NCI-H510A treated with DMSO at 0.1 percent for 48 hours (cell line): ENCODE results near the gene DHX36.

Experiments
- DNase-seq: peaks from one replicate; lab custom pipeline; 2025; lab: John Stamatoyannopoulos, UW

Gene DHX36

DNA sequence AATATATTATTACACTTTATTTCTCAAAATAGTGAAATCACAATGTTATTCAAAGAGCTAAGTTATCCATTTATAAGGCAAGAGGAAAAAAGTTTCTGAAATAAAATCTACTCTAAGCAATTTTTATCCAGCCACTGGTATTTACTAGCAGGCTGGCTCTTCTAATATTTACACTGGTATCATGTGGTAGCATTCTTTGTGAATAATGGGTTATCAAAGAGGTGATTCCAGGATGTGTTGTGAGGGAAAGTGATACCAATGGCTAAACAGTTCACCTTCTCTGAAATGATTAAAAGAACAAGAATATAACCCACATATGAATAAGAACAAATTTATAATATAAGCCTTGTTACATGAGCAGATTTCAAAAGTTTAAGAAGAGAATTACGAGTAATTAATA, 44.1 kb downstream of the DHX36 start:
- DNase-seq, result no peak

- no peak for DNase-seq
These were observed 48.3 kb downstream of the DHX36 start for GRCh38 chr3:154275965-154276364.

GRCh38 chr3:154275292-154275691, 49.0 kb downstream of the DHX36 start:
- DNase-seq, result no peak

DNA sequence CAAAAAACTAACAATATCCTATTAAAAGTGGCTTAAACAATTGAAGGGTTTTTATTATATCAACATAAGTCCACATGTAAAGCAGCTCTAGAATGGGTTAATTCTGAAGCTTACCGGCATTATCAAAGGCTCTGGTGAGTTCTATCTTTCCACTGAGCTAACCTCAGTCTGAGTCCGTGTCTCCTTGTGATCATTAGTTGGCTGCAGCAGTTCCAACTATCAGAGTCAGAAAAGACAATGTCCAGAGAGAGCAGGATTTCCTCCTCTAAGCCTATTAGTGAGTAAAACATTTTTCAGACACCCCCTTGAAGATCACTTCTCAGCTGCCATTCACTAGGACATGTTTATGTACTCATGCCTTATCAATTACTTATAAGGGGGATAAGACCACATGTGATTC, 49.9 kb downstream of the DHX36 start:
- no peak for DNase-seq

DNA sequence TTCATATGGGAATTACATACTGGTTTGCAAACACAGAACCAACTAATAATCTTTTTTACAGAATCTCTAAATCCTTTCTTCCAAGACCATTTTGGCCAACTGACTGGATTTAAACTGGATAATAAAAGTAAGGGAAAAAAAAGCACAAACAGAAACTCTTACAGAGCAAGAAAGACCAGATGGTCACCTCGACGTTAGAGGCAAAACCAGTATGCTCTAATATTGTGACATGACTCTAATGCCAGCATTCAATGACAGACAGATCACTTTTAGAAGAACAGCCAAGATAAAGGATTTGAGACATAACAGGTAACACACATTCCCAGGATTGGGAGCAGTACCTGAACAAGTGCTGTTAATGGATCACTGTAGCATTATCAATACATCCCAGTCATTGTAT, 50.9 kb downstream of the DHX36 start:
- no peak for DNase-seq

- DNase-seq, result no peak
These were observed 69.8 kb downstream of the DHX36 start for GRCh38 chr3:154254527-154254926.

GRCh38 chr3:154252759-154253638, 71.3 kb downstream of the DHX36 start:
- DNase-seq, result peak; percentile 70

DNA sequence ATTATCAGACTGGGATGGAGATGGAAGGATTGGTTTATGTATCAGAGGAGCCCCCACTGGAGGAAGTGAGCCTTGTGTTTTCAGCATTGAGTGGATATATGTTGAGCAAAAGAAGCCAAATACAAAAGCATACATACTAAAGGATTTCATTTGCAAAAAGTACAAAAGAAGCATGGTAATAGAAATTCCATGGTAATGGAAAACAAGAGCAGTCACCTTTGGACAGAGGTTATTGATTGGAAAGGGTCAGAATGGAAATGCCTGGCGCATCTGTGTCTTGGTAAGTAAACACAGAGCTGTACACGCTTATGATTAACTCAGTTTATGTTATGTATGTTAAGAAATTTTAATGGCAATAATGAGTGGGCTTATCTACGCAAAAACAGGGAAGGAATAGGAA, 72.7 kb downstream of the DHX36 start:
- DNase-seq, result no peak

- no peak for DNase-seq
These were observed 74.0 kb downstream of the DHX36 start for GRCh38 chr3:154250291-154250690.

GRCh38 chr3:154247806-154248415, 76.4 kb downstream of the DHX36 start:
- no peak for DNase-seq

DNA sequence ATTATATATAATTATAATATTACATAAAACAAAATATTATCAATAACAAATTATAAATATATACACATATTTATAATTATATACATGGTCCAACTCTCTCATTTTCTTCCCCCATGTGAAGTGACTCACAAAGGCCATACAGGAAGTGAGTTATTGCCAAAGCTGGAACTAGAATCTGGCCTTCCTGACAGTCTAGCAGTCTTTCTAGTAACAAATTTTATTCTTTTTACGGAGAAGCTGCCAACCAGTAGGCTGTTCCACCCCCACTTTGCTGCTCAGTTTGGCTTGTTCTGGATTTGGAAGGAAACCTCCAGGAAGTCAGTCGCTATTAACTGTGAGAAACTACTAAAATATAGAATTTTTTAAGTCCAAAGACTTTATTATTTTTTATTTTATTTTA, 79.6 kb downstream of the DHX36 start:
- DNase-seq, result no peak

DNA sequence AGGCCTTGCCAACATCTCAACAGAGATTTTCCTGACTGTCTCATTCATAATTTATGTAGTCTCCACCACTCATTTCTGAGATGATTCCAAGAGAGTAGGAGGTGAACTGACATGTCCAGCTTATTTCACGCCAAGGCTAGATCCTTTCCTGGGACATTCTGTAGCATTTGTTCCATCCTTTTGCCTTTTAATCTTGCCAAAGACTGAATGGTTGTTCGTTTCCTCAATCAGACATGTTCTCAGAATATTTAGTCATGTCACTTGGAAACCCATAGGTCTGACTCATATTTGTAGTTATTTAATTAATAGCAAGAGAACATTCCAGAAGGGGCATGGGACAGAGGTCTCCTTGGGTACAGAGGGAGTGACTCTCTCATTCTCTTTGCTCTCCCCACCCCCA, 80.9 kb downstream of the DHX36 start:
- no peak for DNase-seq

DNA sequence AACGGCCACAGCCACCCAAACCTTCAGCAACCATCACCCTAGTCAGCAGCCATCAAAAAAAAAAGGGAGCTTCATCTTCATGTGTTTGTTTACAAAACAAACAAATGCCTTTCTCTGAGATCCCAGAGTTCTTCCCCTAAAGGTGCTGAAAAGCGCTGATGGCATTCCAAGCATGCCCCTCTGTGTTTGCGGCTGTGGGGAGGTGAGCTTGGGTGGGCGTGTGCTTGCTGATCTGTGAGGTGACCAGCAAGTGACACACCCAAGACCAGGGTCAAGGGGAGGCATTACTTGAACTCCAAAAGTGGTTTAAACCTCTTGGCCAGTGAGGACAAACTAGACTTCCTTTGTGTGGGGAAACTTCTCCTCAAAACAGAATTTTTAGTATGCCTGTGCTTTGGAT, 81.5 kb downstream of the DHX36 start:
- DNase-seq, result no peak

DNA sequence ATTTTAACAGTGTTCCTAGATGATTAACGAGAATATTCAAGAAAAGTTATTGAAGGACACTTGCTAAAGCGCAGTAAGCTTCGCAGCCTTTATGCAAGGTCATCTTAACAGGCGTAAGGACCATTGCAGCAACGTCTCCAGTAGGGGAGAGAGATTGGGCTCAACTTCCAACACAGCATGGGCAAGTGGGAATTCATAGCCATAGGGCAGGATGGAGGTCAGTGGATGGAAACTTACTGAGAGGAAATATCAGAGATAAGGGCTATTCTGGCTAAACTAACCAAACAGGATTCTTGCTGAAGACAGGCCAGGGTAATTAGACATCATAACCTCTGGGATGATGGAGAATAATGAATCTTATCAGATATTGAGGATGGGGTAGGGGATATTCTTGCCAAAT, 82.8 kb downstream of the DHX36 start:
- no peak for DNase-seq

DNA sequence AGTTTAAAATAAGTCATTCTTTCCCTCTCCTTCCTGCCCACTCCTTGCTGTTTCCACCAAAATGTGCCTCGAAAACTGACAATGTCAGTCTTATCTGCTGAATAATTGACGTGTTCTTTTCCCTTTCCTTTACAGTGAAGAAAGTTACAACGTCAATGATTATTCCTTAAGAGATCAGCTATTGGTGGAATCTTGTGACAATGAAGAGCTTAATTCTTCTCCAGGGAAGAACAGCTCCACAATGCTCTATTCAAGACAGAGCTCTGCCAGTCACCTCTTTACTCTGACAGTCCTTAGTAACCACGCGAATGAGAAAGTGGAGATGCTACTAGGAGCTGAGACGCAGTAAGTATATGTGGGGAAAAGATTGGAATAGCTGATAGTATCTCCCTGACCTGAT, 84.1 kb downstream of the DHX36 start:
- no peak for DNase-seq

- no peak for DNase-seq
These were observed 88.0 kb downstream of the DHX36 start for GRCh38 chr3:154236331-154236730.

- DNase-seq, result no peak
These were observed 89.0 kb downstream of the DHX36 start for GRCh38 chr3:154235330-154235729.

- DNase-seq, result no peak
These were observed 95.1 kb downstream of the DHX36 start for GRCh38 chr3:154229217-154229590.

DNA sequence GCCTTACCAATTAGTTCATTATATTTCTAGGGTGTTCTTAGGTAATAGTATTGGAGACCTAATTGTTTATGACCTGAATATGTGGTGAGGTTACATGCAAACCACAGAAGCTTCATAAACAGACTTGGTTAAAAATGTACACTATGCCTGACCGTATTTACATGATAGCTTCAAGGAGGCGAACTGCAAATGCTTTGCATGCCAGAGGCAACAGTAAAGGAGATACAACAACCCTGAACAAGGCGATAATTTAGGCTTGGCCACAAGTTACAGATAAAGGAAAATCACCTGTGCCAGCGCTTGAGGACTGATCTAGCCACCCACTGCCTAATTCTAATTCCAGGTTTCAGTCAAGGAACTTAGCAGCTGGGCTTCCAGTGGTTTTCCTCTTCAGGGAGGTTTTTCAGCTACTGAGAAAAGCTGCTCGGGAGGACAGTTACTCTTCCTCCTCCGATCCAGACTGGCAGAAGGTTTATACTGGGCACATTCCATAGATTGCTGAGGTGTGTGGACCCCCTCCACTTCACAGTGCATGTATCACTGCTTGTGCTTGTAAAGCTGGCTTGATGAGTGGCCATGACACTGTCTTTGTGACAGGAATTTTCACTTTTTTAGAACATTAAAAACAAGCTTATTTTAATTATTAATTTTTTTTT, 95.6 kb downstream of the DHX36 start:
- no peak for DNase-seq

- DNase-seq, result no peak
These were observed 96.8 kb downstream of the DHX36 start for GRCh38 chr3:154227531-154227930.

- no peak for DNase-seq
These were observed 98.8 kb downstream of the DHX36 start for GRCh38 chr3:154225536-154225935.

DNA sequence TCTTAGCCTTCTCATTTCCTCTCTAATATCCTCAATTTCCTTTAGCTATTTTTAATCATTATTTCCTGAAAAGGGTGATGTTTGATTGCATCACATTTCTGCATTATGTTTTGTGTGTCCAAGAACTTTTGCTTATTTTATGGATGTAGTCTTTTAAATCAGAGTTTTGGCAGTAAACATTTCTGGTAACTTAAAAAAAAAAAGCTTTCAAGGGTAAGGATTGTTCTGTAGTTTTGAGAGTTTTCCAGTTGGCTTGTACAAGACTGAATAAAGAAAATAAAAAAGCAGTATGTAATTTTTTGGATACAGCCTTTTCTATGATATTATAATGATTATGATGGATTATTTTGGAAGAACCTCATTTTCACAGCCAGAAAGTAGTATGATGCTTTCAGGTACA, 99.4 kb downstream of the DHX36 start:
- no peak for DNase-seq

DNA sequence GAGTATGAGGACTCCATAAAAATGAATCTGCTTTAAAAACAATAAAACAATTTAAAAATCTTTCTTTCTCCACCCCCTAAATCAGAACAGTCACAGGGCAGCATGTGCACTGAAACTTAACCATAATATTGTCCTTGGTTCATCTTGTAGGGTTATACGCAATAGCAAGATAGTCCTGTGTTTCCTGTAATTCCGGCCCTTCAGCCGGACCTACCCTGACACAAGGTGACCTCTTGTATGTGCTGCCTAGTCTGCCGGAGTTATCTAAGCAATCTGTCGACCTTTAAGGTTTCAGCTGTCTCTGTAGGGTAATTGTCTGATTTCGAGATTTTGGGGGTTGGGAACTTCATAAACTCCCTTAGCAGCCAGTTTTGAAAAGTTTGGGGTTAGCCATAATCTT, 99.9 kb downstream of the DHX36 start:
- DNase-seq, result no peak
